ENCODE results near the gene POLR1B.
"Not testable (repeated sequence)": the region's sequence is repeated elsewhere in the genome, so short reads cannot be mapped to it uniquely, and the experiment has no call there.

POLR1B gene

GRCh38 chr2:112542123-112542983 lies at the start of gene POLR1B:
TSS of gene POLR1B (plus strand) at chr2:112542465. CDS start at chr2:112542495, 30 bp downstream.
- DNase-seq = peak; percentile 76 to 80

- no peak for DNase-seq
Measured at GRCh38 chr2:112493048-112493447, 49.2 kb upstream of the POLR1B start.

GRCh38 chr2:112493858-112494648 lies 48.2 kb upstream of the POLR1B start:
- DNase-seq = no peak

DNA sequence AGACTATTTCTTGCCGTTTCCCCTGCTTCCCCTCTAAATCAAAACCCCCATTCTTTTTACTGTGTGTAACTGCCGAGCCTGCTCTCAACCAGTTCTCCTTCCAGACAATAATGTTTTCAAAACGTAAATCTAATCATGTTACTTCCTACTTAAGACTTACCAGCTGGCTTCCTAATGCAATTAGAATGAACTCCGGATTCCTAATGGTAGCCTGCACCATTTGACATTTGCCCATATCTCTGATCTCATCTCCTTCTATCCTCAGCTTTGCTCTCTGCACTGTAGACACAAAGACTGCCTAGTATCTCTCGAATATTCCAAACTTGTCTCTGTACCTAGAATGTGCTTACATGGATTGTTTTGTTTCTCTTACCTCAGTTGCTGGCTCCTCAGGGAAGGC lies 47.4 kb upstream of the POLR1B start:
- DNase-seq = no peak

- not testable (repeated sequence) for DNase-seq
Measured at GRCh38 chr2:112495878-112496277, 46.4 kb upstream of the POLR1B start.

DNA sequence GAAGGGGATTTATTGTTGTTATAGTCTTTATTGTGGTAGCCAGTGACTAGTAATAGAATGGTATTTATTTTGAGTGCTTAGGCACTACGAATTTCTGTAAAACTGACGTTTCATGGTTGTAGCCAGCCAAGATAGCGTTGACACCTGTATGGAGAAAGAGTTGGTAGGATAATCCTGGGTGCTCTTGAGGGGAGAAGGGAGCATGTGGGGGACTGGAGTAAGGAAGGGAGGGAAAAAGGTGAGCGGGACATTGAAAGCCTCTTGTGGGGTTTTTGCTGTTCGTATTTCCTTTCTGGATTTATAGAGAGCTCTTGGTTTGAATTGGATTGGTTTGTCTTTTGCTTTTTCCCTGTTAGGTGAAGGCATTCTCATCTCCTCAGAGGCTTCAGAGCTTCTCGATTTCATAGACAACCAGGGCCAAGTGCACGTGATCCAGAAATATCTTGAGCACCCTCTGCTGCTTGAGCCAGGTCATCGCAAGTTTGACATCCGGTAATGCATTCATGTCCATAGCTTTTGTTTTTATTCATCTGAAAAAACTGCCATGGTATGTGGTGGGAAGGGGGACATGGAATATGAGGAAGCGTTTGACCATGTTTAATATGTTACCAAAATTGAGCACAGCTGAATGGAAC lies 41.3 kb upstream of the POLR1B start:
- peak; percentile 34 to 37 for DNase-seq

- not testable (repeated sequence) for DNase-seq
Measured at GRCh38 chr2:112509239-112509998, 32.8 kb upstream of the POLR1B start.

- no peak for DNase-seq
Measured at GRCh38 chr2:112516801-112517200, 25.5 kb upstream of the POLR1B start.

GRCh38 chr2:112518807-112519206 lies 23.5 kb upstream of the POLR1B start:
- DNase-seq = no peak

DNA sequence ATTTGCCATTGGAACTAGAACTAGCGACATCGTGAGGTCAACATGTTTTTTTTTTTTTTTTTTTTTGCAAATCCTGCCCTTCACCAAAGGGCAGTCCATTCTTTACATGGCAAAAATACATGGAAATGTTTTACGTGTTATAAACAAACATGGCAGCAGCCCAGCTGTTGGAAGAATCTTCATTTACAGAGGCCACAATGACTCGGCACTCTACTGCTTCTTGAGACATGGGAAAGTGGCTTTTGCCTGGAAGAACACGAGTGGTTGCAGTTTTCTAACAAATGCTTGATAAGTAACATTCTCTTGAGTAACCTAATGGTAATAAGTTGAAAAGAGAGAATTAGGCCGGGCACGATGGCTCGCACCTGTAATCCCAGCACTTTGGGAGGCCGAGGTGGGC lies 22.8 kb upstream of the POLR1B start:
- no peak for DNase-seq

DNA sequence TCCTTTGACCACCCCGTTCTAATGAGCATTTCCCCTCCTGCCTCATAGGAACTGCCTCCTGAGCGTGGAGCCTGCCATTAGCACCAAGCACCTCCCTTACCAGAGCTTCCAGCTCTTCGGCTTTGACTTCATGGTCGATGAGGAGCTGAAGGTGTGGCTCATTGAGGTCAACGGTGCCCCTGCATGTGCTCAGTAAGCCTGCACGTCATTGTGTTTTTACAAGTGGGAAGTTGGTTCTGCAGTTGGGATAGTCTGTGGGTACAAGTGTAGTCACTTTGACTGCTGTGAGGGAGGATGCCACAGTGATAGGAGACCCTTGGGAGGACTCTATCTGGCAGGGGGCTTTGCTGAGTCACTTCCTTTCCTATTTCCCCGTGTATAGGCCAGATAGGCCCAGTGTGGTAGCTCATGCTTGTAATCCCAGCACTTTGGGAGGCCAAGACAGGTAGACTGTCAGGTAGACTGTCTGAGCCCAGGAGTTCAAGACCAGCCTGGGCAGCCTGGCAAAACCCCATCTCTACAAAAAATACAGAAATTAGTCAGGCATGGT lies 22.0 kb upstream of the POLR1B start:
- no peak for DNase-seq

DNA sequence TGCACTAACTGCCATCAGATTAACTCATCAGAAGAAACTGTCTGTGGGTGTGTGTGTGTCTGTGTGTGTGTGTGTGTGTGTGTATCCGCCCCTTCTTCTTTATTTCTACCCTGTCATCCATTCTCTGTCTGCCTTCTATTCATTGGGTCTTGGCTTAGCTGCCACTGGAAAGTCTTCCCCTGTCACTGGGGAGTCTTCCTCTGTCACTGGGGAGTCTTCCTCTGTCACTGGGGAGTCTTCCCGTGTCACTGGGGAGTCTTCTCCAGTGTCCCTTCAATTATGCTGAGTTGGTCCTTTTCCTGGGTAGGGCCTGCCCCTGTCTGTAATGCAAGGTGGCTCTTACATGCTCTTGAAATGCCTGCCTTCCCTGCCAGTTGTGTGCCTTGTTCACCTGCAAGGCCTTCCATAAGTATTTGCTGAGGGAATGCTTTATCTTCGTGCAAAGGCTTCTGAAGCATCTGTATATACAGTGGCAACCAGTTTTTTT lies 18.9 kb upstream of the POLR1B start:
- DNase-seq = no peak

DNA sequence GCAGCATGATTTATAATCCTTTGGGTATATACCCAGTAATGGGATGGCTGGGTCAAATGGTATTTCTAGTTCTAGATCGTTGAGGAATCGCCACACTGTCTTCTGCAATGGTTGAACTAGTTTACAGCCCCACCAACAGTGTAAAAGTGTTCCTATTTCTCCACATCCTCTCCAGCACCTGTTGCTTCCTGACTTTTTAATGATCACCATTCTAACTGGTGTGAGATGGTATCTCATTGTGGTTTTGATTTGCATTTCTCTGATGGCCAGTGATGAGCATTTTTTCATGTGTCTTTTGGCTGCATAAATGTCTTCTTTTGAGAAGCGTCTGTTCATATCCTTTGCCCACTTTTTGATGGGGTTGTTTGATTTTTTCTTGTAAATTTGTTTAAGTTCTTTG lies 18.0 kb upstream of the POLR1B start:
- not testable (repeated sequence) for DNase-seq

- no peak for DNase-seq
Measured at GRCh38 chr2:112528541-112528940, 13.7 kb upstream of the POLR1B start.

DNA sequence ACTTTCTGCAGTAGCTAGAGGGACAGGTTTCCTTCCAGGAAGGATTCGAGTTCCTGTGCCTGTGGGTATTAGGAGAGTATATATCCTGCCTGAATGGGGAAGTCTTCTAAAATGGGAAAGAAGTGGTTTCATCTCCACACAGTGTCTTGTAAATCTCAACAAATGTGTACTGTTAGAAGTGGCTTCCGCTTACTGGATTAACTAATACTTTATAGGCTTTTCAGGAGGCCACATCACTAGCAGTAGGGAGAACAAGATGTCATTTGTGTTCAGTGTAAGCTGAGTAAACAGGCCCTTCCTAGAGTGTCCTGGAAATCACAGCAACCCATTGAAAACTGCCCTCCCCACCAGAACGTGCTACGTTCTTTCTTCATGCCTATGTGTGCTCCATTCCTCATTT lies 12.5 kb upstream of the POLR1B start:
- DNase-seq = no peak

DNA sequence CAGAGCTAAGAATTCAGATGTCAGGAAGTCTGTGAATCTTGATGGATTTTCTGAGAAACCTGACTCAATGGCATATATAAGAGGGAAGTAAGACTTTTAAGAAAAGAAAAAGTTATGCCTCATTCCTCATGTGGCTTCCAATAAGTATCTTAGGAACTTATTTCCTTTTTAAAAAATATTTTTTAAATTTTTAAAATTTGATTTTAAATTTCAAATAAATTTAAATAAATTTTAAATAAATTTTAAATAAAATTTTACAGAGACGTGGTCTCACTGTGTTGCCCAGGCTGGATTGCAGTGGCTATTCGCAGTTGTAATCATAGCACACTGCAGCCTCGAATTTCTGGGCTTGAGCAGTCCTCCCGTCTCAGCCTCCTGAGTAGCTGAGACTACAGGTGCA lies 11.5 kb upstream of the POLR1B start:
- no peak for DNase-seq

GRCh38 chr2:112534826-112535225 lies 7.4 kb upstream of the POLR1B start:
- DNase-seq = no peak

DNA sequence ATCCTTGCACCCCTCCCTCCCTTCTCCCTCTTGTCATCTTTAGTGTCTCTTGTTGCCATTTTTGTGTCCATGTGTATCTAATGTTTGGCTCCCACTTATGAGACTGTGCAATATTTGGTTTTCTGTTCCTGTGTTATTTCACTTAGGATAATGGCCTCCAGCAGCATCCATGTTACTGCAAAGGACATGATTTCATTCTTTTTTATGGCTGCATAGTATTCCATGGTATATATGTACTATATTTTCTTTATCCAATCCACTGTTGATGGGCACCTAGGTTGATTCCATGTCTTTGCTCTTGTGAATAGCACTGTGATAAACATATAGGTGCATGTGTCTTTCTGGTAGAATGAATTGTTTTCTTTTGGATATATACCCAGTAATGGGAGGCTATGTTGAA lies 5.6 kb upstream of the POLR1B start:
- not testable (repeated sequence) for DNase-seq

DNA sequence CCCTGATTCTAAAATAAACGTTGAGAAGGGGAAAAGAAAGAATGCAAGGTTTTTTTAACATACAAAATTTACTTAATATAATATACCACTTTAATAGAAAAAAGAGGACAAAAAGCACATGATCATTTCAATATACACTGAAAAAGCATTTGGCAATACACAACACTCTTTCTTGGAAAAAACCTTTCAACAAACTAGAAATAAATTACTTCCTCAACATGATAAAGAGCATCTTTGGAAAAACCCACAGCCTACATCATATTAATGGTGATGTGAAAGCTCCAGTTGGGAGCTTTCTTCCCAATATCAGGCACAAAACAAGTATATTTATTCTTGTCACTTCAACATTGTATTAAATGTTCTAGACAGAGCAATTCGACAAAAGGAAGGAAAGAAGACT lies 3.0 kb upstream of the POLR1B start:
- no peak for DNase-seq

- DNase-seq = no peak
Measured at GRCh38 chr2:112540906-112541305, 1.4 kb upstream of the POLR1B start.

DNA sequence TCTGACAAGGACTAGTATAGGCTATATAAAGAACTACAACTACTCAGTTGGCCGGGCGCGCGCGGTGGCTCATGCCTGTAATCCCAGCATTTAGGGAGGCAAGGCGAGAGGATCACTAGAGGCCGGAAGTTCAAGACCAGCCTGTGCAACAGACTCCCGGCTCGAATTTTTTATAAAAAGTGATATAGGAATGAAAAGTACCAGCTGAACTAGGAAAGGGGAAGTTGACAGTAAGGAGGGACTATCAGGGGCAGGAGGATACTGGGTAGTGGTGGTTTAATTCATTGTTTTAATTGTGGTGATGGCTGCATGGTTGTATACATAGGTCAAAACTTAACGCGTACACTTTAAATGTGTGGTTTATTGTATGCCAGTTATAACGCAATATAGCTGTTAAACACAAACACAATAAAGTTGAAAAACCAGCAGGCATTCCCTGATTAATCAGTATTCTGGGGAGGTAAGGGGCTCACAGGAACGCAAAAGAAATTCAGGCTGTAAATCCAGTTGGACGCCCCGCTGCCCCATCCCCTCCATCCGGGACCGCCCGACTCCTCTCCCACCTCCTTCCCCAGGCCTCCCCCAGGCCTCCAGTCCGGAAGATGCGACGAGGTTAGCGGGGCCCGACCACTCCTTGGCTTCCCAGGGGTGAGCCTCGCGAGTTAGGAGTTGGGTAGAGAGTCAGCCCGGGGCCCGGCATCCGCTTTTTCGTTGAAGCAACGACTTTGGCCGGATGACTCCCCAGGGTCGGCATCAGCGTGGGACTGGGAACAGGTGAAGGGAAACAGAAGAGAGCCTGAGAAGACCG lies 746 bp upstream of the POLR1B start:
- DNase-seq = peak; percentile 71 to 74

Measured in stimulated activated CD4-positive, alpha-beta T cell treated with anti-CD3 and anti-CD28 coated beads, Interleukin-2, amount 100 ng/mL, for 24 hours (primary cell).